PC-3 (cell line): Measurements from ENCODE around the gene GRXCR2.

Source experiments
- CTCF ChIP-seq: fragments of 300-600 bp; sonication (generic); conservative IDR thresholded peaks from 2 replicates; pipeline ENCODE4 v1.5.1; 2017; ENCODE audit warnings: antibody characterized with exemption, low read depth, mild to moderate bottlenecking, low read length
- EZH2 ChIP-seq: fragments of 300-600 bp; sonication (generic); IDR thresholded peaks from one replicate; pipeline ENCODE4 v1.6.1; 2017; ENCODE audit warnings: antibody characterized with exemption, mild to moderate bottlenecking, low read length; ENCODE audit not compliant: unreplicated experiment
- EZH2phosphoT487 ChIP-seq: fragments of 300-600 bp; sonication (generic); IDR thresholded peaks from 2 replicates; pipeline ENCODE4 v1.6.1; 2018; ENCODE audit warnings: mild to moderate bottlenecking, antibody characterized with exemption, low read length, borderline replicate concordance

DNA sequence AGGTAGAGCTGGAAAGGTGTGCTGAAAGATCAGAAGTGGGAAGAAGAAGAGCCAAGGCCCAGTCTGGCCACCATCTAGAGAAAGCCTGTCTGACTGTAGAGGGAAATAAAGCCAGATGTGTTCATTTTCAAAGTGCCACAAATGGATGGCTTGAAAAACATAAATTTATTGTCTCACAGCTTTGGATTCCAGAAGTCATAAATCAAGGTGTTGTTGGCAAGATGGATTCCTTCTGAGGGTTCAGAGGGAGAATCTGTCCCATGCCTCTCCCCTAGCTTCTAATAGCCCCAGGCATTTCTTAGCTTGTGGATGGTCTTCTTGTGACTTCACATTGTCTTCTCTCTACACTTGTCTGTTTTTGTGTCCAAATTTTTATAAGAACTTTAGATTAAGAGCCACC, 31.5 kb downstream of the GRXCR2 start:
- no peak for TF ChIP-seq EZH2
- no peak for TF ChIP-seq CTCF
- TF ChIP-seq EZH2phosphoT487 = no peak
